Esophagus muscularis mucosa (tissue), 4 donors: Measurements from ENCODE around the gene SUPT3H. TPM values are rescaled to one million over a fixed set of nuclear protein-coding genes. Genes with fewer than 3 reads are reported as not detected.

ENCODE experiments used
- DNase-seq: peaks from one replicate; pipeline ENCODE4 v3.0.0-alpha.2; 2017; ENCODE audit errors: extremely low spot score
- H3K27ac ChIP-seq, 4 donors: fragments of 200-600 bp; sonication (generic); replicated peaks in 1 of 4; 1 replicate in 3 of 4; 2 replicates in 1 of 4; pipeline ENCODE4 v1.5.1; 2016 to 2019; ENCODE audit warnings: mild to moderate bottlenecking in 1 of 4
- H3K27me3 ChIP-seq, 4 donors: fragments of 200-600 bp; sonication (generic); one replicate each; pipeline versions ENCODE4 v1.5.1 to v1.6.0; 2016 to 2019
- H3K36me3 ChIP-seq, 4 donors: fragments of 200-600 bp; sonication (generic); one replicate each; pipeline ENCODE4 v1.5.1; 2016 to 2019
- H3K4me1 ChIP-seq, 4 donors: fragments of 200-600 bp; sonication (generic); one replicate each; pipeline ENCODE4 v1.5.1; 2016 to 2019
- H3K4me3 ChIP-seq, 4 donors: fragments of 200-600 bp; sonication (generic); 1 replicate in 2 of 4; 2 replicates in 2 of 4; pipeline ENCODE4 v1.5.1; 2016 to 2019; ENCODE audit warnings: mild to moderate bottlenecking in 4 of 4, moderate library complexity in 1 of 4
- H3K9me3 ChIP-seq, 4 donors: fragments of 200-600 bp; sonication (generic); 1 replicate in 3 of 4; 2 replicates in 1 of 4; pipeline ENCODE4 v1.5.1; 2016 to 2019
- EP300 ChIP-seq: sonication (generic); formaldehyde crosslinking; IDR thresholded peaks from one replicate; pipeline ENCODE4 v1.6.1; 2017; ENCODE audit warnings: antibody characterized with exemption
- POLR2A ChIP-seq: fragments of 450-650 bp; IDR thresholded peaks from one replicate; pipeline ENCODE4 v1.6.1; 2017; ENCODE audit warnings: antibody characterized with exemption, moderate library complexity, mild to moderate bottlenecking, low read depth
- POLR2AphosphoS5 ChIP-seq, 2 donors: sonication (generic); formaldehyde crosslinking; IDR thresholded peaks; one replicate each; pipeline ENCODE4 v1.6.1; 2017; ENCODE audit warnings: antibody characterized with exemption in 2 of 2
- WGBS: methylation state at CpG from one replicate; pipeline ENCODE4 v1.1.5; 2018; 5-methylcytosine and 5-hydroxymethylcytosine counted together
- intact Hi-C: fragments of 100-400 bp; cut with DNase I; formaldehyde crosslinking; loops from one replicate; pipeline ENCODE4 v1.15.1; 2023
- total RNA-seq, 4 donors: library from RNA; depleted of rRNA; stranded (reverse); fragments of >200 nt; gene quantifications; one replicate each; pipeline versions ENCODE4 v1.1.0 to v1.2.1, GENCODE V29; 2016
- TF ChIP-seq, protein P1 (sequence below), 3 experiments: fragments of 200-600 bp in 2 of 3; fragments of 450-650 bp in 1 of 3; sonication (generic) in 2 of 3; IDR thresholded peaks; one replicate each; pipeline ENCODE4 v1.5.1; 2017 to 2019; ENCODE audit warnings: antibody characterized with exemption in 3 of 3, mild to moderate bottlenecking in 2 of 3, moderate library complexity in 1 of 3

The SUPT3H gene
- total RNA-seq, 4 donors from 2014 or later = 5.1 to 13.3 (median 9.9) TPM

DNA sequence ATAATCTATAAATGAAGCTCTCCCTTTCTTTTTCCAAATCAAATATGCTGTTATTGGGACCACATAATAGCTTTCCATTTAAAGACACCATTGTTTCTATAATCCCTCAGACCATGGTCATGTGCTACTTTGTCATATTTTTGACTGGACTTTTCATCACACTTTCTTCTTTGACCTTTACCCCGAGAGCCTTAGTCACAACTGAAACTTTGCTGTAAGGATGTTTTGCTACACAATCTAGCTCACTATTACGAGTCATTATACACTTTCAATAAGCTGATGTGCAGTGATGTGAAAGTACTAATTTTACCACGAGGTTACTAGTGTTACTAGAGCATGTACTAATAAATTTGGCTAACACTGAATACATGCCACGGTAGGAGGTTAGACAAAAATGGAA is 416.8 kb downstream of the SUPT3H start:
- Histone ChIP-seq H3K27ac (no peak overlapping the region), H3K4me1 (no peaks in the 10 kb centered on the region), H3K36me3 (no peaks in the 10 kb centered on the region), H3K27me3 (no peaks in the 10 kb centered on the region), H3K4me3 (no peak overlapping the region), H3K9me3 (no peaks in the 10 kb centered on the region)
- intact Hi-C loops = no loop called here
- no peak for DNase-seq
- 80% methylated on average over 4 of the region's 4 CpGs for WGBS
- TF ChIP-seq EP300 (no peak), POLR2AphosphoS5 (IDR thresholded peaks at IDR 0.05) (no peak), POLR2A (no peak)
- TF ChIP-seq, protein P1, sequence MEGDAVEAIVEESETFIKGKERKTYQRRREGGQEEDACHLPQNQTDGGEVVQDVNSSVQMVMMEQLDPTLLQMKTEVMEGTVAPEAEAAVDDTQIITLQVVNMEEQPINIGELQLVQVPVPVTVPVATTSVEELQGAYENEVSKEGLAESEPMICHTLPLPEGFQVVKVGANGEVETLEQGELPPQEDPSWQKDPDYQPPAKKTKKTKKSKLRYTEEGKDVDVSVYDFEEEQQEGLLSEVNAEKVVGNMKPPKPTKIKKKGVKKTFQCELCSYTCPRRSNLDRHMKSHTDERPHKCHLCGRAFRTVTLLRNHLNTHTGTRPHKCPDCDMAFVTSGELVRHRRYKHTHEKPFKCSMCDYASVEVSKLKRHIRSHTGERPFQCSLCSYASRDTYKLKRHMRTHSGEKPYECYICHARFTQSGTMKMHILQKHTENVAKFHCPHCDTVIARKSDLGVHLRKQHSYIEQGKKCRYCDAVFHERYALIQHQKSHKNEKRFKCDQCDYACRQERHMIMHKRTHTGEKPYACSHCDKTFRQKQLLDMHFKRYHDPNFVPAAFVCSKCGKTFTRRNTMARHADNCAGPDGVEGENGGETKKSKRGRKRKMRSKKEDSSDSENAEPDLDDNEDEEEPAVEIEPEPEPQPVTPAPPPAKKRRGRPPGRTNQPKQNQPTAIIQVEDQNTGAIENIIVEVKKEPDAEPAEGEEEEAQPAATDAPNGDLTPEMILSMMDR (IDR thresholded peaks at IDR 0.05) = no peak

DNA sequence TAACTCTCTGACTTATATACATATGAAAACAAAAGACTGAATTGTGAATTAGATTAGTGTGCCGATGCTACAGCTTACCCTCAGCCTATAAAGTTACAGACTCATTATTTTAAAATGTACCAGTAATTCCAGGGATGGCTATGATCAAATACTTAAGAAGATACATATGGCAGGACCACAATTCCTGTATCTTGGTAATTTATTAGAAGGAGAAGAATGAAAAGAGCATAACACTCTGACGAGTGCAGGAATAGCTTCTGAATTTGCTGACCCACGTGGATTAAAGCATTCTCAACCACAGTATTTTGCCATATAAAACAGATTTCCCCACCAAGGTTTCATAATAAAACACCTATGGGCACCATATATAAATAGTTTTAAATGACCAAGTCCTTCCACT is 418.1 kb downstream of the SUPT3H start:
- 93% methylated on average over 3 of the region's 3 CpGs for WGBS
- intact Hi-C loops = no loop called here

DNA sequence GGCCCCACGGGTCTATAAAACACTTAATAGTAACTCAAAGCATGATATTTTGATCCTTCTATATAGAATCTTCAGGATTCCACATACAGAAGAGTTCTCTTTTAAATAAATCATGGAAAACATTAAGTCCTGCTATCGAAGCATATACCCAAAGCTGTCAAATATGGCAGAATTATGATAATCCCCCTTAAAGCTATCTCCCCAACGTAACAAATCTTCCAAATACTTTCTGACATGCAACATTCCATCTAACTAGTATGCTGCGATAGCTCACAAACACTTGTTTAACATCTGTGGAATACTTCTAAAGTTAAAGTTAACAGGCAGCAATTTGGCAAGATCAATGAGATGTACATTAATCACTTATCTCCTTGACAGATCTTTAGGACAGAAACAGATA is 420.6 kb downstream of the SUPT3H start:
- TF ChIP-seq, protein P1 (IDR thresholded peaks at IDR 0.05) = no peak
- TF ChIP-seq POLR2AphosphoS5 (IDR thresholded peaks at IDR 0.05) (no peak), POLR2A (no peak), EP300 (no peak)
- 60% methylated on average over 4 of the region's 4 CpGs for WGBS
- no peaks in the 10 kb centered on the region for H3K27me3 ChIP-seq
- no peak for DNase-seq
- H3K36me3 ChIP-seq = peaks cover 0 to 9% (median 0%) of the 10 kb centered on the region in 4 donors
- intact Hi-C loops = no loop called here
- H3K4me1 ChIP-seq = no peaks in the 10 kb centered on the region
- no peak overlapping the region for H3K27ac ChIP-seq
- H3K9me3 ChIP-seq = no peaks in the 10 kb centered on the region
- no peak overlapping the region for H3K4me3 ChIP-seq

More for the DNA sequence above, 418.1 kb downstream of the SUPT3H start:
- Histone ChIP-seq H3K36me3 (no peaks in the 10 kb centered on the region), H3K9me3 (no peaks in the 10 kb centered on the region), H3K4me3 (no peak overlapping the region), H3K27ac (no peak overlapping the region), H3K27me3 (no peaks in the 10 kb centered on the region), H3K4me1 (no peaks in the 10 kb centered on the region)
- no peak for DNase-seq
- TF ChIP-seq EP300 = no peak
- TF ChIP-seq POLR2A = no peak
- TF ChIP-seq POLR2AphosphoS5 (IDR thresholded peaks at IDR 0.05) = no peak
- TF ChIP-seq, protein P1 (IDR thresholded peaks at IDR 0.05) = no peak

DNA sequence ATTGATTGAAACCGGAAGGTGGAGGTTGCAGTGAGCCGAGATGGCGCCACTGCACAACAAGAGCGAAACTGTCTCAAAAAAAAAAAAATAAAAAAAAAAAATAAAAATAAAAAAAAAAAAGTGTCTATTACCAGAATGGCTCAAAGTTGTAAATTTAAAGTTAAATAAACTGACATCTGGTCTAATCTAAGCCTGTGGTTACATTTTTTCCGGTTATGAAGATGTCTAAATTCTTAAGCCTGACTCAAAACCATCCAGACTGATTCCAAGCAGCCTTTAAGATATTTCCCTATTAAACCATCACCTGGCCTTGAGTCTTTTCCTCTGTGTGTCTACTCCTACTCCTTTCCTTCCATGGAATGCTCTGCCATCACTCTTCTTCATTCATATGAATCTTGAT is 421.3 kb downstream of the SUPT3H start:
- intact Hi-C loops = no loop called here
- Histone ChIP-seq H3K27ac (no peak overlapping the region), H3K27me3 (no peaks in the 10 kb centered on the region), H3K4me1 (no peaks in the 10 kb centered on the region), H3K9me3 (no peaks in the 10 kb centered on the region), H3K36me3 (peaks cover 0 to 14% (median 1%) of the 10 kb centered on the region in 4 donors), H3K4me3 (no peak overlapping the region)
- DNase-seq = no peak
- TF ChIP-seq EP300 (no peak), POLR2AphosphoS5 (IDR thresholded peaks at IDR 0.05) (no peak), POLR2A (no peak)
- TF ChIP-seq, protein P1 (IDR thresholded peaks at IDR 0.05) = no peak
- WGBS = 89% methylated on average over 5 of the region's 5 CpGs

DNA sequence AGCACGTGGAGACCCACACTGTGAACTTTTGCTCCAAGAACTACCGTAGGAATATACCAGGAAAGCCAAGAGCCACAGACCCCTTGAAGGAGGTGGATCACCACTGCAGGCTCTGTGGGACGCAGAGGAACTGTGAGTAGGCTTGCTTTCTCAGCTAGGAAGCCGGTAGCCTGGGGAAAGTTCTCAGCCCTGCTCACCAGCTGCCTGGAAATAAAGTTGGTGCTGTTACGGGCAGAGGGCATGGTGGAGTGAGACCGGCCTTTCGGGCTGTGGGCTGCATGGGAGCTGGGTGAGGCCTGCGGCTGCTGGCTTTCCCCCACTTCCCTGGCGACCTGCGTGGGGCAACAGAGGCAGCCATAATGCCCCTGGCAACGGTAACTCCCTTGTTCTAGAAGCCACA is 422.6 kb downstream of the SUPT3H start:
- TF ChIP-seq, protein P1 (IDR thresholded peaks at IDR 0.05) = no peak
- TF ChIP-seq POLR2A (no peak), EP300 (no peak), POLR2AphosphoS5 (IDR thresholded peaks at IDR 0.05) (no peak)
- 96% methylated on average over 10 of the region's 11 CpGs for WGBS
- Histone ChIP-seq H3K4me1 (no peaks in the 10 kb centered on the region), H3K36me3 (peaks cover 0 to 15% (median 6%) of the 10 kb centered on the region in 4 donors), H3K9me3 (peaks cover 0 to 6% (median 3%) of the 10 kb centered on the region in 4 donors), H3K27me3 (no peaks in the 10 kb centered on the region), H3K27ac (no peak overlapping the region), H3K4me3 (no peak overlapping the region)
- no peak for DNase-seq
- intact Hi-C loops = no loop called here
